Pons (tissue), 1 donor: Measurements from ENCODE around the gene CASQ2.

Source experiments
- DNase-seq: peaks from one replicate; pipeline ENCODE4 v3.0.0-alpha.2; 2016; ENCODE audit warnings: low spot score

The CASQ2 gene

DNA sequence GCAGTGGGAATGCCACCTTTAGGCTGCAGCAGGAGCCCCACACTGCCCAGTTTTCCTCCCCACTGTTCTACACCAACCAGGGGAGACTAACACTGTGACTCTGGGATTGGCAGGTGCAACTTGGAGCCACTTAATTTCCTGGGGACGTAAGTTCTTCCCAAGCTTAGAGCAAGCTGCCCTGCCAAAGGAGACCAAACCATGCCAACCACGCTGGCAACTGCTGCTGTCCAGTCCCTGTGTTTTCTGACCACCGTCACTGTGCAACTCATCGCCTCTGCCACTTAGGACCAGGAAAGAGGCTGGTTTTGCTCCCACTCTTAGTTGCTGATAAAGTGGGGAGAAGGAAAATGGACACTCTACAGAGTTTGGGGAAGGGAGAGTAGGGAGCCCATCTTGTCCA lies 76.3 kb downstream of the CASQ2 start:
- no peak for DNase-seq

DNA sequence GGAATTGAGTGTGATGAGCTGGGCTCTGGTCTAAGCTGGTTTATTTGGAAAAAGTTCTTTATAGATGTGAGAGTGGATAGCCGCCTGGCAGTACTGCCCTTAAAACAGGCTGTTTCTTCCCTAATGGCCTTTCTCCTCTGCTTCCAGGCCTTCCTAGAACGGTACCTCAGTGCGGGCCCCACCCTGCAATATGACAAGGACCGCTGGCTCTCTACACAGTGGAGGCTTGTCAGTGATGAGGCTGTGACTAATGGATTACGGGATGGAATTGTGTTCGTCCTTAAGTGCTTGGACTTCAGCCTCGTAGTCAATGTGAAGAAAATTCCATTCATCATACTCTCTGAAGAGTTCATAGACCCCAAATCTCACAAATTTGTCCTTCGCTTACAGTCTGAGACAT lies 77.5 kb downstream of the CASQ2 start:
- no peak for DNase-seq

DNA sequence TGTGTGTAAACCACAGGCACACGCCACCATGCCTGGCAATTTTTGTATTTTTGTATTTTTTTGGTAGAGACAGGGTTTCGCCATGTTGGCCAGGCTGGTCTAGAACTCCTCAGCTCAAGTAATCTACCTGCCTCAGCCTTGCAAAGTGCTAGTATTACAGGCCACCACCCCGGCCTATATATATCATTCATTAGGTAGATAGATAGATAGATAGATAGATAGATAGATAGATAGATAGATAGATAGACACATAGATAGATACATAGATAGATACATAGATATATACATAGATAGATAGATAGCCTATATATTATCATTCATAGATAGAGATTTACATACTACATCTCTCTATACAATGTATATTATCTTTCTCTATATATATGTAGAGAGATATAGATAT lies 80.8 kb downstream of the CASQ2 start:
- DNase-seq: no peak

DNA sequence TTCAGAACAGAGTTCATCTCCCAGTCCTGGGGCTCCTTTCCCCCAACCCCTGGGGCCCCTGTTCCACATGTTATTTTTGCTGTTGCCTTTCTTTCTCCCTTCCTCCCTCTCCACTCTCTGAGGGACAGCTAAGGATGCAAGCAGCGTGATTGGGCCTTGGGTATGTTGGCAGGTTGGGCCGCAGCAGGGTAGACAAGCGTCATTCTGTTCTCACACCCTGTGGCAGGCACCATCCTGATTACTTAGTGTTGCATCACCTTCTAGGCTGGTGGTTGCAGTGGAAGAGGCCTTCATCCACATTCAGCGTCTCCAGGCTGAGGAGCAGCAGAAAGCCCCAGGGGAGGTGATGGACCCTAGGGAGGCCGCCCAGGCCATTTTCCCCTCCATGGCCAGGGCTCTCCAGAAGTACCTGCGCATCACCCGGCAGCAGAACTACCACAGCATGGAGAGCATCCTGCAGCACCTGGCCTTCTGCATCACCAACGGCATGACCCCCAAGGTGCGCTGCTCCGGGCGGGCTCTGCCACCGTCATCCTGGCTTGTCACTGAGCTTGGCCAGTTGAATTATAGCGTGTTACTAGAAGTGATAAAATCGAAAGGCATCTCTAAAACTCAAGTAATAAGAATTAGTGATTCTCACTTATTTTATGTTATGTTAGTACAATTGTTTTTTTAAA lies 83.3 kb downstream of the CASQ2 start:
- no peak for DNase-seq

DNA sequence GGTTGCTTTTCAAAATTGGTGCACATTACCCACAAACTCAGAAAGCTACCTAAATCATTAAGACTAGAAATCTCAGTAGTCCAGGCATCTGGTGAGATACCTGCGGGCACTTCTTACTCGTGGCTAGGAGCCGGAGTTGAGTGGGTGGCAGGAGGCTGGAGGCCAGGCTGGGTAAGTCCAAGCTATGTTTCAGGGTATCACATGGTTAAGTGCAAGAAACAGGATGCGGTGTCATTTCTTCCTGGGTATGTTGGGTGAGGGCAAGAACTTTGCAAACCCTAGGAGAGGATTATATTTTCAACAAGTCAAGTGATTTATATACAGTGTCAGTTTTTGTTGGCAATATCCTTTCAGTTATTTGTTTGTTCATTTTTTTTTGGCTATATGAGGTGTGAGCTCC lies 85.7 kb downstream of the CASQ2 start:
- DNase-seq: no peak

DNA sequence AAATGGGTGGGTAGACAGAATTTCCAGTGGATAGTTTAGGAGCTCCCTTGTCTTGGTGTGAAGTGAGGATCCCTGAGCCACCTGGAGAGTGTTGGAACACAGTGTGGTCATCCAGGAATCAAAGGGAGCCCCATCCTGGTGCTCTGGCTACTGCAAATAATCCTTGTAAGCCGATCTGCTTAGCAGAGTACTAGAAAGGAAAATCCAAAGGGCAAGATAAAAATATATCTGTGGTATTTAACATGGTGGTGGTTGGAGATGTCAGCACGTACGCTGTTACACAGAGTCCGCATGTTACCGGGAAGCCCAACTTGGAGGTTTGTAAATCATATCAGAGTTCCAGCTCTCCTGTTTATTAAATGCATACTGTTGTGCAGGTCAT lies 87.8 kb downstream of the CASQ2 start:
- DNase-seq: no peak

DNA sequence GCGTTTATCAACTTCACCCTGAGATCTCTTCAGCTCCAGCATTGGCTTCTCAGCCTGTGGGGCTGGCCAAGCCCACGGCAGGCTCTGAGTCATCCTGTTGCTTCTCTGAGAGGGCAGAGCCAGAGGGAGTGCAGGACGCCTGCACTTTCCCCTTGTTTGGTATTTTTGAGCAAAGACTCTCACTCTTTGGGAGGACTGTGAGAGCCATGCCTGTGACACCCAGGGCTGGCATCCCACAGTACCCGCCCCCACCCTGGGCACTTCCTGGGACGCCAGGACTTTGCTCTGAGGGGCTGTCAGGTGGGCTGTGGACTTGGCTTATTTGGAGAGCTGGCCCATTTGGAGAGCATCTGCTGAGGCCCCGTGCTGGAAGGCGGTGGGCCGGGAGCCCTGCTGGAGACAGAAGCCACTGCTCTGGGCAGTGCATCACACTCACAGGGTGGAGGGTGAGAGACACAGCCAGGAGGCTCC lies 89.3 kb downstream of the CASQ2 start:
- DNase-seq: no peak

DNA sequence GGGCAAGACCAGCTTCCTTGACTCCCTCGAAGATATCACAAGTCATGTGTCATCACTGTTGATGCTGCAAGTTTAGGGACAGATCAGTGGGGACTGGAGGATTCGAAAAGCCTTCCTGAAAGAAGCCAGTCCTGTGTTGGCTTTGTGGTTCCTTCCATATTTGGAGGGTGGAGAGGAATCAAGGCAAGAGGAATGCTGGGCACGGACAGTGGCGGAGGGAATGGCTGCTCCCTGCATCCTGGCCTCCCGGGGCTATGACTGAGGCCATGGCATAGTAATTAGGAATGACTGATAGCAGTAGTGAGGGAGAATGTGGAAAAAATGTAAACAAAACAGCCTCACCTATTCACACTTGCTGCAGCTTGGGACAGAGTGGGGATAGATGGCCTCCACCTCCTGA lies 90.4 kb downstream of the CASQ2 start:
- DNase-seq: no peak

DNA sequence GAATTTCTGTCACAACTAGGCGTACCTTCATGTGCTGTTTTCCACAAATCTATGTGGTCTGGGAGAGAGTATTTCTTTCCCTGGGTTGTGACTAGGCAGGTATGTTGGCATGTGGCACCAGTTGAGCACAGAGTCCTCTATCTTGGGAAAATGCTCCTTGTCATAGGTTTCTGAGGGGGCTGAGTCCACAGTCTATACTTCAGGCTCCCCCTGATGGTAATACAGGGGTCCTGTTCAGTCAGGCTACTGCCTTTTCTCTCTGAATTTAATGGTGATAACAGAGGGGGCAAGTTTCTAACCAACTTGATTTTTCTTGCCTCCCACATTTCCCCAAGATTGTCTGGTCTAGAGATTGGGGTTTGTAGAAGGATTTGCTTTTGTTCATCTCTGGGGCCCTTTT lies 90.9 kb downstream of the CASQ2 start:
- no peak for DNase-seq

DNA sequence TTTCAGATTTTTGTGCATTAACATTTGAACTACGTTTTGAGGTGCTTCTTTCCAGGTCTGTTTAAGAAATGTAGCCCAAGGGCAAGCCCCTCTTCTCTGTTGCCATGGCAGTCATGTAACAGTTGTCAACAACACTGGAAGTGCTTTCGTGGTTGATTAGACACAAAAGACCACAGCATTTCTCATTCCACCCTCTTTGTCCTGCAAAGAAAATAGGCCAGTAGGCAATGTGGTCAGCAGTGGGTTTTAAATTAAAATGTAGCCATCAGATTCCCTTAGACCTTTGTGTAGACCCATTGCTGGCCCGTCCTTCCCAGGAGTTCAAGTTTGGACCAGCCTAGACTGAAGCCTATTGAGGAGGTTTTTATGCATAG lies 91.3 kb downstream of the CASQ2 start:
- no peak for DNase-seq

DNA sequence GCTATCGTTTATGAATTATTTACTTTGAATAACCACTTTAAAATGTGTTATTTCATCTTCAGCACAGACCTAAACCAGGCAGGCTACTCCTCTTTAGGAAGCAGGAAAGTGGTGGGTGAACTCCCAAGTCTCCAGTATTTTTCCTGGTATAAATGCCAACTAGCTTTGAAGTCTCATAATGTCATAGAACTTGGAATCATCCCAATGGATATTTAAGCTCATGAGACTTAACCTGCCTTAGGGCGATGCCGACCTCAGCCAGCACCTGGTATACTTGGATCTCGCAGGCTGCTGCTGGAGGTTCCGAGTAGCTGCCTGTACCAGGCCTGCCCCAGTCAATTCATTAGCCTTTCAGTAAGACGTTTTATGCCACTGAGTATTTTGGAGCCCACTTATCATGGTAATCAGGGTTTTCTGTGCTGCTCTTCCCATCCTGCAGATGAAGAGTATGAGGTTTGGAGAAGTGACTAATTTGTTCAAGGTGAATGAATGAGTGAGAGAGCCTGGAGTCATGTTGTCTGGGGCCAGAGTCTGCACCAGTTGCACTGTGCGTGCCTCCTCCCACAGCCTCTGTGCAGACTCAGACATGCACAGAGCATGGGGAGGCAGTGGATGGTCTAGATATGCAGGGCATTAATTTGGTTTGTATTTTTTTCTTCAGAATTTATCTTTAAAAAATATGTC lies 91.9 kb downstream of the CASQ2 start:
- no peak for DNase-seq

DNA sequence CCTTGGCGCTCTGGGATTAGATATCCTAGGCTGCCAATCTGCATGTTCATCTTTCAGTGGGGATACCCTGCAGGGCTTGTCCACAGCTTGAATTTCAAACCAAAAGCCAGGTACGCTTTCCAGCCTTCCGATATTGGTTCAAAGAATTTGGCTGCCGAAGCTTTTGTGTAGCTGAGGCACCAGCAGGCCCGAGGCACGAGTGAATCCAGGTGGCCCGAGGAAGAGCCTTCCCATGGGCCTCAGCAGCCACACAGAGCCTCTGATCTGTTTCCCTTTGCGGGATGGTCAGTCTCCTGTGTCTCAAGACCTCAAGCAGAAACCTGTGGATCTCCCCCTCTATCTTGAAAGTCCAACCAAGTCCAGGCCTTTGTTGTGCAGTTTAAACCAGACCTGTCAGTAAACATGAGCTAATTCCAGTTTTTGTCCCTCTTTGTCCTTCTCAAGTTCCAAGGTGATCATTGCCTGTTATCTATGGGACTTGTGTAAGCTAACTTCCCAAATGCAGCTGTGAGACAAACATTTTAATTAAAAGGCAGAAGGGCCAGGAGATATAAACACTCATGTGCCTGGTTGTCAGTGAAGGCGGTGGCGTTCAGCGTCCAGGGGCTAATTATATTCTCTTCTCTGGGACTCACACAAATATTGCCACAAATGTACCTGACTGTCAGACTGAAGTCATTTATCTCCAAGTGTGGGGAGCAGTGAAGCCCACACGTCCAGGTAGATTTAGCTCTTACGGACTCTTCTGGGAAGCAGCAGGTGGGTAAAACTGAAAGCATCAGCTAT lies 96.1 kb downstream of the CASQ2 start:
- no peak for DNase-seq

DNA sequence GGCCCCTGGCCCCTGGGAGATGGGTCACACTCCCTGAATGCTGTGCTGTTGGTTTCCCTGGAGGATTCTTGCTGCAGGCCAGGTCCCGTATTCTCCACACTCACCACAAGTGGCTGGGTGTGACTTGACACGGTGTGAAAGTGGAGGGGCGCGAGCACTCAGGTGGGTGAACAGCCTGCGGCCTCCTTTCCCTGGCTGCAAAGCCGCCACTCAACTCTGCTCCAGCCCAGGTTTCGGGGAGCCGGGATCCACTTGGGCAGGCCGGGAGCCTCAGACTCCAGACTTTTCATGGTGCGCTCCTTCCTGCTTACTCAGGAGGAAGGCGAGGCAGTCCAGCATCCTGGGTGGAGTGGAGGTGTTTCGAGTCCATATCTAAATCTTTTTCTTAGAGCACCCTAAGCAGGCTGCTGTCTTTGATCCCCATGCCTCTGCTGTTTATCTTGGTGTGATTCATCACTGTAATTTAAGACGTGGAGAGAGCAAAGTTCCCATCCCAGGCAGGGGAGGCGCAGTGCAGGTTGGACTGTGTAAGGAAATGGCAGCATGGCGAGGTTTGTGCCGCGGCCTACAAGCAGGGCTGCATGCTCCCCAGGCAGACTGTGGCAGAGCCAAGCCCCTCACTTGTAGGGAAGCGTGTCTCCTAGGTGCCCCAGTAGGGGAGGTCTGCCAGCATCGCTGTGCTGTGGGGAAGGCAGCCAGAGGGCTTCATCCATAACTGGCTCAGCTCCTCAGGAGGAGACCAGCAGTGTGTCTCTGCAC lies 97.2 kb downstream of the CASQ2 start:
- no peak for DNase-seq

DNA sequence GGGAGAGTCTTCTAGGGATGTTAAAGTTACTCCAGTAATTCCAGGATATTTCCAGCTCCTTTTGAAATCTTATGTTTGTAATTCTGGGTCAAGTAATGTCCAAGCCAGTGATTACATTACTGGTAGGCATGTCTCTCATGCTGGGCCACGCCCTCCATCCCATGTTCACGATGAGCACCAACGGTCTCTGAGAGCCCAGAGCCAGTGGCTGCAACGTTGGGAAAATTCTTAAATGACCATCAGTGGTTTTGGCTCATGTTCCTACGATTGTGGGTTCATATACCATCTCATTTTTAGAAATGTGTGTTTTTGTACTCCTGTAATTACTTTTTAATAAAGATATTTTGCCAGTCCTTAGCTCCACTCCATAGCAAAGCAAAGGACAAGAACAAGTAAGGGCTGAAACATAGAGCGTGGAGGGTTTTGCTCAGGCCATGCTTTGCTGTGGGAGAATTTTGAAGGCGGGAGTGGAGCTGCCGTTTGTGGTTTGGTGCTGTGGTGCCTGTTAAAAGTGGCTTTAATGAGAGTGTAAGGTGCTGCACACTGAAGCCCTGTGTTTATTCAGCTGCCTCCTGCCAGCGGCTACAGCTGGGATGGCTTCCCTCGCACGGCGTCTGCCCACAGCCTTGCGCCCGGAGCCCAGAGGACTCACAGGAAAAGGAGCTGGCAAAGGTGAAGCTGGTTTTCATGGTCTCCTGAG lies 97.9 kb downstream of the CASQ2 start:
- DNase-seq: no peak

DNA sequence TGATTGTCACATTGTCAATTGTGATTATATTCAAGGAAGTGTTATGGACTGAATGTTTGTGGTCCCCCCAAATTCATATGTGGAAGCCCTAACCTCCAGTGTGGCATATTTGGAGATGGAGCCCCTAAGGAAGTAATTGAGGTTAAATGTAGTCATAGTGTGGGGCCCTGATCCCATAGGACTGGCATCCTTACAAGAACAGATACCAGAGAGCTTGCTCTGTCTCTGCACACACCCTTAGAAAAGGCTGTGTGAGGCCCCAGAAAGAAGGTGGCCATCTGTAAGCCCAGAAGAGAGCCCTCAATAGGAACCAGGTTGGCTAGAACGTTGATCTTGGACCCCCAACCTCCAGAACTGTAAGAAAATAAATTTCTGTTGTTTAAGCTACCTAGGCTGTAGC lies 98.6 kb downstream of the CASQ2 start:
- DNase-seq: no peak

DNA sequence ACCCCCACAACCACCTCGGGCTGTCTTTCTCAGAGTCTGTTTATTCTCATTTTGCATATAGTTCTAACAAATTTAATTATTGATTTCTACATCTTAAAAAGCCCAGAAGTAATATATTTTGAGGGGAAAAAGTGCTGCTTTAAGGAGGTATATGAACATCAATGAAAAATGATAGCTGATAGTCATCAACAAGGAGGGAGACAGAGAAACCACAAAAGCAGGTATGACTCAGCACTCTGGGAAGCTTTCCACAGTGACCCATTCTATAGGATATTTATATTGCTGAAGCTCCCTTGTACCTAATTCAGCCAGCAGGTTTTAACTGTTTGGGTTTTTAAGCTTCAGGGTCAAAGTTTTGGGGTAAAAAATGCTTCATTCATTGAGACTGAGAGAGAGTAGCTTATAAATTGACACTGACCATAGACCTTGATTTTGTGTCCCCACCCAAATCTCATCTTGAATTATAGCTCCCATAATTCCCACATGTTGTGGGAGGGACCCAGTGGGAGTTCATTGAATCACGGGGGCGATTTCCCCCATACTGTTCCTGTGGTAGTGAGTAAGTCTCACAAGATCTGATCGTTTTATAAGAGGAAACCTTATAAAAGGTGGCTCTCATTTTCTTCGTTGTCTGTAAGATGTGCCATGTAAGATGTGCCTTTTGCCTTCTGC lies 99.4 kb downstream of the CASQ2 start:
- DNase-seq: no peak

DNA sequence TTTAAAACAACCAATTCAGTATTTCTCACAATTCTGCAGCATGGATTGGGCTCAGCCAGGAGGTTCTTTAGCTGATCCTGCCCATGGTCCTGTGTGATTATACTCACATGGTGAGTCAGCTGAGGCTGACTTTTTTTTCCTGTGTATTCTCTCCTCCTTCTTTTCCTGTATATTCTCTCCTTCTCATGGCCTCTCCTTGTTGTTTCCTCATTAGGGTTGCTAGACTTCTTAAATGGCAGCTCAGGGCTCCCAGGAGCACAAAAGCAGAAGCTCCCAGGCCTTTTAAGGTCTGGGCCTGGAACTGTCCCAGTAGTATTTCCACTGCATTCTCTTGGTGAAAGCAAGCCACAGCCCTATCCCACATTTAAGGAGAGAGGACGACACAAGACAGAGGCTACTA lies 99.9 kb downstream of the CASQ2 start:
- DNase-seq: no peak

DNA sequence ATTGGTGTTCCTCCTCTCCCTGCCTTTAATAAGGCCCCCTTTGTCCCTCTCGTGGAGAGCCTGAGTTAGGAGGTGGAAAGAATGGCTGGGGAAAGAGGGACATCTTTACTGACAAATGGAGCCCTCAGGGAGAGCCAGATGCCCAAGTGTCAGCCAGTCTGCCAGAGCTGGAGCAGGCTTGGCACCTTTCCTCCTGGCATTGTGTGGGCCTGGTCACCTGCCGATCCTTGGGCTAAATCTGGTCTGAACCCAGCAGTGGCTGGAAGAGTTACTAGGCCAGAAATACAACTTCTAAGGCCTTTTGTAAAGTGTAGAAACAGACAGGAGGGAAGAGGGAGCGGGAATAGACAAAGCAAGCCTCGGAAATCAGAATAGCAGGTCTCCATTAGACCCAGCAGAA lies 101.8 kb downstream of the CASQ2 start:
- DNase-seq: peak; percentile 42

DNA sequence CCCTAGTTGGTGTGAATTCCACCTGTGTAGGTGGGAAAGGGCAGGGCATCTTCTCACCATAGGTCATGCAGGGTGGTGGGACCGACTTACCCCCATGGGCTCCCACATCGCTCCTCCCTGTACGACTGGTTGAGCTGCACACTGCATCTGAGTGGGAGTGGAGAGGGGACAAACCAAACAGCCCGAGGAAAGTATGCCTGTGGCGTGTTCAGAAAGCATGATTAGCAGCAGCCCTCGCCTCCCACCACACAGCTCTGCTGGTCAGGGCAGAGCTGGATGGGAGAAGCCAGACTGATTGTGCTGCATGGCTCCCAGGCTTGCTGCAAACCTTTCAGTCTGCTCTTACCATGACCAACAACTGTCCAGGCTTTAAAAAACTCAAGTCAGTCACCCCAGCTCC lies 102.3 kb downstream of the CASQ2 start:
- no peak for DNase-seq

DNA sequence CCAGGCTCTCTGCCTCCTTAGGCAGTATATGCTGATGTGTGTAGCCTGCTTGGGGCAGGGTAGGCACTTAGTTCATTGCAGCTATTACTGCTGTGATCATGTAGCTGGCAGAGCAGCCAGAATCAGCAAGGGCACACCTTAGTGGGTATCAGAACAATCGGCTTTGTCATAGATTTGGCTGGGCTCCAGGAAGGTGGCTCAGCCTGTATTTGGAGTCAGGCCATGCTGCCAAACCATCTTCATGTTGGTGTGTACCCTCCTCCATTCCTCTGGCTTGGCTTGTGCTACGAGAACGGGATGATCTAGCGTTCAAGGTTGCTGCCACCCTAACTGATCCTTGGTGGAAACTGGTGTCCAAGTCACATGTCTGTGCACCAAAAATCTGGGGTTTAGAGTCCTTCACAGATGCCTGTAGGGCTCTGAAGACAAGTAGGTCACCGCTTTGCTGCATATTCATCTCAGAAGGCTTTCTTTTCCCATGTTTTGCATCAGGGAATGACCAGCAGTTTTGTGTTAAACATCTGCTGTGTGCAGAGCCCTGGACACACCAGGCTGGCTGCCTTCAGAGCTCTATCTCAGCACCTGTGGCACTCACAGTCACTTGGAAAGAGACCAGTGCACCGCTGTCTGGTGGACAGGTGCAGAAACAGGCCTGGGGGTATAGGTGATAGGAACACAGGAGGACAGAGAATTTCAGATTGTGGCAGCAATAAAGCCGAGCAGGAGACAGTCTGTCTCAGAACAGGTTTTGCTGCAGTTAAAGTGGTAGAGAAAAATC lies 103.0 kb downstream of the CASQ2 start:
- no peak for DNase-seq

DNA sequence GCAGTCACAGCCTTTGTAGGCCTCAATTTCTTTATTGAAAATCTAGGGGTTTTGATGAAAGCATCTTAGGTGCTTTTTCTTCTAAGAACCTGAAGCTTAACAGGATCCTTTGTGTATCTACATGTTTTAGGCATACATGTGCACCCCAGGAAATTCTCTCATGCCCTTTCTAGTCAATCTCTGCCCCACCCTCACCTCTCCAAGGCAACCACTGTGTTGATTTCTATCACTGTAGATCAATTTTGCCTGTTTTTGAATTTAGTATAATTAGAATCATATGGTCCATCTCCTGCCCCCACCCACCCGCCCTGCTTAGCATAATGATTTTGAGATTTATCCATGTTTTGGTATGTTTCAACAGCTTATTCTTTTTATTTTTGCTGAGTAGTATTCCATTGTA lies 107.4 kb downstream of the CASQ2 start:
- no peak for DNase-seq
